GM23338 (cell line): ENCODE data around the gene DPYD.

Experiments used
- CREB1 ChIP-seq: fragments of 250-450 bp; sonication (Bioruptor Pico); IDR thresholded peaks from 2 replicates; pipeline ENCODE4 v1.5.0; 2020; ENCODE audit warnings: low read depth, mild to moderate bottlenecking, moderate library complexity
- CTCF ChIP-seq, 2 experiments: fragments of 200-600 bp in 1 of 2; sonication (generic) in 1 of 2; conservative IDR thresholded peaks; 2 replicates each; pipeline versions ENCODE4 v1.5.1 to v1.6.1; 2016 to 2017; ENCODE audit warnings: antibody characterized with exemption in 2 of 2, low read depth in 2 of 2, mild to moderate bottlenecking in 2 of 2, moderate library complexity in 1 of 2
- ETS1 ChIP-seq: IDR thresholded peaks from 2 replicates; pipeline ENCODE4 v1.6.1; 2016; ENCODE audit warnings: antibody characterized with exemption
- EZH2 ChIP-seq: fragments of 200-600 bp; sonication (generic); IDR thresholded peaks from one replicate; pipeline ENCODE4 v1.8.0; 2017; ENCODE audit warnings: antibody characterized with exemption, mild to moderate bottlenecking, low read depth; ENCODE audit not compliant: unreplicated experiment
- EZH2phosphoT487 ChIP-seq: fragments of 200-600 bp; sonication (generic); IDR thresholded peaks from one replicate; pipeline ENCODE4 v1.8.1; 2018; ENCODE audit warnings: antibody characterized with exemption; ENCODE audit not compliant: unreplicated experiment
- JUNB ChIP-seq: IDR thresholded peaks from one replicate; pipeline ENCODE4 v1.6.1; 2016; ENCODE audit warnings: antibody characterized with exemption; ENCODE audit not compliant: unreplicated experiment
- POLR2AphosphoS5 ChIP-seq: IDR thresholded peaks from 2 replicates; pipeline ENCODE4 v1.6.1; 2016; ENCODE audit warnings: antibody characterized with exemption, low read depth
- STAT1 ChIP-seq: IDR thresholded peaks from one replicate; pipeline ENCODE4 v1.6.1; 2016; ENCODE audit warnings: antibody characterized with exemption; ENCODE audit not compliant: unreplicated experiment
- ZNF331 ChIP-seq: fragments of 250-450 bp; sonication (Bioruptor Pico); IDR thresholded peaks from 2 replicates; pipeline ENCODE4 v1.5.0; 2020; ENCODE audit warnings: low read depth, mild to moderate bottlenecking, moderate library complexity
- TF ChIP-seq, protein P1 (sequence below): IDR thresholded peaks from one replicate; pipeline ENCODE4 v1.6.1; 2018; ENCODE audit warnings: antibody characterized with exemption; ENCODE audit not compliant: unreplicated experiment

DNA sequence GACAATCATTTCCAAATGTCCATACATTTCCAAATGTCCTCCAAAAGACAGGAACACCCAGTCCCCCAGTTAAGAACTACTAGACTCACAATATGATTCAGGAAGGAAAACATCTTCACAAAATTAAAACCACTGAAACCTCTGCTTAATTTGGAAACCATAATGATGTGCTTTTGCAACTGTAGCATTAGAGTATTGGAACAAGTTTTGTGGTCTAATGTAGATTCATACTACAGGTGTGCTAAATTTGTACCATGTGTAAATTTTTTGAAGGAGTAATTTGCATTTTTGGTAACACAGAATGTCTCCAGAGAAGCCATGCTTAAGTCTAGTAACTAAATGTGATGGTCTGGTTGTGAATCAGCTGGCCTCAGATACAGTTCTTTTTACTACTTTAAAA is 129.6 kb downstream of the DPYD start:
- TF ChIP-seq CTCF (conservative IDR thresholded peaks at IDR 0.05; ENCODE audit: low read depth in 2 of 2) (no peak), POLR2AphosphoS5 (no peak), CREB1 (CRISPR knock-in tag) (no peak), EZH2 (no peak), EZH2phosphoT487 (no peak), JUNB (no peak), STAT1 (no peak), ZNF331 (CRISPR knock-in tag) (no peak), ETS1 (no peak)
- TF ChIP-seq, protein P1, sequence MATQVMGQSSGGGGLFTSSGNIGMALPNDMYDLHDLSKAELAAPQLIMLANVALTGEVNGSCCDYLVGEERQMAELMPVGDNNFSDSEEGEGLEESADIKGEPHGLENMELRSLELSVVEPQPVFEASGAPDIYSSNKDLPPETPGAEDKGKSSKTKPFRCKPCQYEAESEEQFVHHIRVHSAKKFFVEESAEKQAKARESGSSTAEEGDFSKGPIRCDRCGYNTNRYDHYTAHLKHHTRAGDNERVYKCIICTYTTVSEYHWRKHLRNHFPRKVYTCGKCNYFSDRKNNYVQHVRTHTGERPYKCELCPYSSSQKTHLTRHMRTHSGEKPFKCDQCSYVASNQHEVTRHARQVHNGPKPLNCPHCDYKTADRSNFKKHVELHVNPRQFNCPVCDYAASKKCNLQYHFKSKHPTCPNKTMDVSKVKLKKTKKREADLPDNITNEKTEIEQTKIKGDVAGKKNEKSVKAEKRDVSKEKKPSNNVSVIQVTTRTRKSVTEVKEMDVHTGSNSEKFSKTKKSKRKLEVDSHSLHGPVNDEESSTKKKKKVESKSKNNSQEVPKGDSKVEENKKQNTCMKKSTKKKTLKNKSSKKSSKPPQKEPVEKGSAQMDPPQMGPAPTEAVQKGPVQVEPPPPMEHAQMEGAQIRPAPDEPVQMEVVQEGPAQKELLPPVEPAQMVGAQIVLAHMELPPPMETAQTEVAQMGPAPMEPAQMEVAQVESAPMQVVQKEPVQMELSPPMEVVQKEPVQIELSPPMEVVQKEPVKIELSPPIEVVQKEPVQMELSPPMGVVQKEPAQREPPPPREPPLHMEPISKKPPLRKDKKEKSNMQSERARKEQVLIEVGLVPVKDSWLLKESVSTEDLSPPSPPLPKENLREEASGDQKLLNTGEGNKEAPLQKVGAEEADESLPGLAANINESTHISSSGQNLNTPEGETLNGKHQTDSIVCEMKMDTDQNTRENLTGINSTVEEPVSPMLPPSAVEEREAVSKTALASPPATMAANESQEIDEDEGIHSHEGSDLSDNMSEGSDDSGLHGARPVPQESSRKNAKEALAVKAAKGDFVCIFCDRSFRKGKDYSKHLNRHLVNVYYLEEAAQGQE = no peak
